Upper lobe of left lung (tissue), 4 donors: ENCODE data around the gene MYL6.

Experiments used
- CTCF ChIP-seq, 6 experiments: fragments of 450-650 bp in 4 of 6; fragments of 200-600 bp in 2 of 6; sonication (generic) in 2 of 6; IDR thresholded peaks; one replicate each; pipeline ENCODE4 v1.5.1; 2016 to 2019; ENCODE audit warnings: antibody characterized with exemption in 6 of 6
- POLR2AphosphoS5 ChIP-seq, 2 donors: sonication (generic); formaldehyde crosslinking; IDR thresholded peaks; one replicate each; pipeline ENCODE4 v1.5.1; 2017; ENCODE audit warnings: antibody characterized with exemption in 2 of 2

- peak in 1 of 2 donors; percentile 48 for TF ChIP-seq POLR2AphosphoS5 (IDR thresholded peaks at IDR 0.05)
- no peak for TF ChIP-seq CTCF (IDR thresholded peaks at IDR 0.05)
Observed at GRCh38 chr12:56143870-56144269, 14.3 kb upstream of the MYL6 start.
